Aorta (tissue), 5 donors: ENCODE measurements around the gene KDM4B. TPM values are rescaled to one million over a fixed set of nuclear protein-coding genes. Genes with fewer than 3 reads are reported as not detected.
"Not testable (repeated sequence)": the region's sequence is repeated elsewhere in the genome, so short reads cannot be mapped to it uniquely, and the experiment has no call there.

ENCODE experiments used
- ATAC-seq: fragments of 200-7000 bp; cut with Tn5 transposase; one replicate; pipeline ENCODE4 v1.9.1; 2022; ENCODE audit warnings: moderate library complexity; ENCODE audit not compliant: low FRiP score
- DNase-seq, 2 donors: peaks; one replicate each; pipeline ENCODE4 v3.0.0-alpha.2; 2020
- H3K27ac ChIP-seq, 2 donors: one replicate each; pipeline ENCODE4 v1.5.1; 2013; ENCODE audit warnings: low read length in 2 of 2, mild to moderate bottlenecking in 2 of 2, moderate library complexity in 2 of 2, control low read depth in 1 of 2, inconsistent platforms in 1 of 2, low read depth in 1 of 2
- H3K27me3 ChIP-seq, 2 donors: one replicate each; pipeline ENCODE4 v1.6.1; 2013; ENCODE audit warnings: control low read depth in 1 of 2, low read length in 1 of 2, mild to moderate bottlenecking in 1 of 2, moderate library complexity in 1 of 2; ENCODE audit not compliant: insufficient read depth in 2 of 2, control insufficient read depth in 1 of 2
- H3K36me3 ChIP-seq, 2 donors: one replicate each; pipeline ENCODE4 v1.6.1; 2013; ENCODE audit warnings: control low read depth in 1 of 2, low read length in 1 of 2, mild to moderate bottlenecking in 1 of 2; ENCODE audit not compliant: insufficient read depth in 2 of 2, control insufficient read depth in 1 of 2
- H3K4me1 ChIP-seq, 2 donors: one replicate each; pipeline ENCODE4 v1.6.1; 2013; ENCODE audit warnings: low read length in 2 of 2, control low read depth in 1 of 2, mild to moderate bottlenecking in 1 of 2, moderate library complexity in 1 of 2; ENCODE audit not compliant: insufficient read depth in 2 of 2, control insufficient read depth in 1 of 2
- H3K4me3 ChIP-seq, 2 donors: one replicate each; pipeline ENCODE4 v1.5.1; 2013; ENCODE audit warnings: low read length in 2 of 2, control low read depth in 1 of 2, mild to moderate bottlenecking in 1 of 2
- H3K9me3 ChIP-seq: one replicate; pipeline ENCODE4 v1.6.1; 2013; ENCODE audit warnings: mild to moderate bottlenecking, low read length; ENCODE audit not compliant: control insufficient read depth
- WGBS, 2 donors: extraction: QIAGEN DNeasy Blood & Tissue Kit; methylation state at CpG; one replicate each; pipeline ENCODE4 v1.1.7; 2013; 5-methylcytosine and 5-hydroxymethylcytosine counted together
- intact Hi-C, 2 donors: fragments of 100-400 bp; cut with DNase I; formaldehyde crosslinking; loops; one replicate each; pipeline versions ENCODE4 v1.14.2 to v1.15.0; 2022
- polyA plus RNA-seq, 2 donors: library from polyadenylated mRNA; stranded (reverse); fragments of 200-250 nt; gene quantifications; one replicate each; pipeline ENCODE4 v1.2.3, GENCODE V29; 2013
- total RNA-seq, 2 donors: library from RNA; stranded (reverse); fragmentation: NEBNext Ultra II Directional; extraction: Animal tissue kit (Norgen Biotek cat#: 25700); gene quantifications; one replicate each; pipeline ENCODE4 v1.2.1, GENCODE V29; 2021
- donor health status: healthy with polysubstance abuse.
- donor health status: Bipolar disorder and iron deficiency.
- donor health status: DM: no; HTN: no; CAD: no.
- donor health status: DM: no; HTN: no; CAD: no.
- donor health status: DM: yes; HTN: yes; CAD: no.

KDM4B gene
- total and polyA plus RNA-seq, 4 donors, result 4.4 to 58.1 (median 25.8) TPM

- no peak overlapping the region for H3K4me3 ChIP-seq
- no peak overlapping the region for H3K27ac ChIP-seq
- intact Hi-C loops, result no loop called here
- 89 to 92% methylated on average over 7 of the region's 7 CpGs for WGBS, 2 donors
- DNase-seq, result no peak
- no peak for ATAC-seq
- H3K4me1 ChIP-seq, result no peaks in the 10 kb centered on the region
- no peaks in the 10 kb centered on the region for H3K9me3 ChIP-seq
- no peaks in the 10 kb centered on the region for H3K27me3 ChIP-seq
- no peaks in the 10 kb centered on the region for H3K36me3 ChIP-seq
Measured at GRCh38 chr19:4937060-4937459, 31.9 kb upstream of the KDM4B start.

DNA sequence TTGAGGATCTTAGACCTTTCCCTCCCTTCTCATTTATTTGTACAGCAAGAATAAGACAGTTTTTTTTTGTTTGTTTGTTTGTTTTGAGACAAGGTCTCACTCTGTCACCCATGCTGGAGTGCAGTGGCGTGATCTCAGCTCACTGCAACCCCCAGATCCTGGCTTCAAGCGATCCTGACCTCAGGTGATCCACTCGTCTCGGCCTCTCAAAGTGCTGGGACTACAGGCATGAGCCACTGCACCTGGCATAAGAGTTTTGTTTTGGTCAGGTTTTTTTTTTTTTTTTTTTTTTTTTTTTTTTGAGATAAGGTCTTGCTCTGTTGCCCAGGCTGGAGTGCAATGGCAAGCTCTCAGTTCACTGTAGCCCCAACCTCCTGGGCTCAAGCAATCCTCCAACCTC, 30.5 kb upstream of the KDM4B start:
- intact Hi-C loops, H3K27me3 ChIP-seq, DNase-seq, H3K4me1 ChIP-seq, H3K36me3 ChIP-seq, H3K9me3 ChIP-seq, H3K27ac ChIP-seq, ATAC-seq, H3K4me3 ChIP-seq: not testable (repeated sequence)
- 93 to 94% methylated on average over 4 of the region's 4 CpGs for WGBS, 2 donors

DNA sequence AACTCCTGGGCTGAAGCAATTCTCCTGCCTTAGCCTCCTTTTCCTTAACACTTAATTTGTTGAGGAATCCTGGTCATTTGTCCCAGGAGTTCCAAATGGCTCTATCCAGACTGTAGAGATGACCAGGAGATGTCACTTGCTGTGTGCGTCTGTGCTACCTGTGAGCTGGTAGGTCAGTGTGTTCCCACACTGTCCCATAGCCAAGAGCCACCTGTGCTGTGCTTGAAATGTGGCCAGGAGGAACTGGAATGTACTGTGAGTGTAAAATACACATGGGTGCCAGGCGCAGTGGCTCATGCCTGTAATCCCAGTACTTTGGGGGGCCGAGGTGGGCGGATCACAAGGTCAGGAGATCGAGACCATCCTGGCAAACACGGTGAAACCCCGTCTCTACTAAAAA, 29.4 kb upstream of the KDM4B start:
- H3K4me3 ChIP-seq, result no peak overlapping the region
- no peaks in the 10 kb centered on the region for H3K27me3 ChIP-seq
- WGBS, 2 donors, result 95 to 96% methylated on average over 7 of the region's 7 CpGs
- H3K36me3 ChIP-seq, result no peaks in the 10 kb centered on the region
- no peak overlapping the region for H3K27ac ChIP-seq
- no peaks in the 10 kb centered on the region for H3K9me3 ChIP-seq
- ATAC-seq, result no peak
- intact Hi-C loops, result no loop called here
- no peaks in the 10 kb centered on the region for H3K4me1 ChIP-seq
- no peak for DNase-seq

DNA sequence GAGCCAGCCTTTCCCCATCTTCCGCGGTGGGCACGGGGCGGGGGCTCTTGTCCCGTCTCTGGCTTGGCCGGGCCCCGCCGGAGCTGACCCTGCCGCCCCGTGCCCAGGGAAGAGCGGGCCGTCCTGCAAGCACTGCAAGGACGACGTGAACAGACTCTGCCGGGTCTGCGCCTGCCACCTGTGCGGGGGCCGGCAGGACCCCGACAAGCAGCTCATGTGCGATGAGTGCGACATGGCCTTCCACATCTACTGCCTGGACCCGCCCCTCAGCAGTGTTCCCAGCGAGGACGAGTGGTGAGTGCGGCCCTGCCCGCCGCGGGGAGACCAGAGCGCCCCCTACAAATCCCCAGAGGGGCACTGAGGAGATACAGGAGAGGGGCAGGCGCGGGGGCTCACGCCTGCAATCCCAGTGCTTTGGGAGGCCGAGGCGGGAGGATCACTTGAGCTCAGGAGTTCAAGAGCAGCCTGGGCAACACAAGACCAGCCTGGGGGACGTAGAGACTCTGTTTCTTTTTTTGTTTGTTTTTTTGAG, 27.2 kb upstream of the KDM4B start:
- 96 to 99% methylated on average over 28 to 35 of the region's 35 CpGs for WGBS, 2 donors
- H3K27me3 ChIP-seq, DNase-seq, H3K27ac ChIP-seq, H3K4me3 ChIP-seq, ATAC-seq, intact Hi-C loops, H3K9me3 ChIP-seq, H3K4me1 ChIP-seq, H3K36me3 ChIP-seq: not testable (repeated sequence)

GRCh38 chr19:4950650-4951049, 18.3 kb upstream of the KDM4B start:
- ATAC-seq, H3K36me3 ChIP-seq, intact Hi-C loops, DNase-seq, H3K27me3 ChIP-seq, H3K4me1 ChIP-seq, H3K27ac ChIP-seq, H3K9me3 ChIP-seq, H3K4me3 ChIP-seq: not testable (repeated sequence)
- WGBS, 2 donors, result 94 to 96% methylated on average over 21 to 23 of the region's 23 CpGs

- H3K27ac ChIP-seq, result no peak overlapping the region
- H3K4me3 ChIP-seq, result no peak overlapping the region
- H3K36me3 ChIP-seq, result no peaks in the 10 kb centered on the region
- no peaks in the 10 kb centered on the region for H3K4me1 ChIP-seq
- intact Hi-C loops, result no loop called here
- 82 to 89% methylated on average over 11 of the region's 11 CpGs for WGBS, 2 donors
- DNase-seq, result no peak
- ATAC-seq, result no peak
- H3K9me3 ChIP-seq, result no peaks in the 10 kb centered on the region
- H3K27me3 ChIP-seq, result no peaks in the 10 kb centered on the region
Measured at GRCh38 chr19:4951656-4952055, 17.3 kb upstream of the KDM4B start.

DNA sequence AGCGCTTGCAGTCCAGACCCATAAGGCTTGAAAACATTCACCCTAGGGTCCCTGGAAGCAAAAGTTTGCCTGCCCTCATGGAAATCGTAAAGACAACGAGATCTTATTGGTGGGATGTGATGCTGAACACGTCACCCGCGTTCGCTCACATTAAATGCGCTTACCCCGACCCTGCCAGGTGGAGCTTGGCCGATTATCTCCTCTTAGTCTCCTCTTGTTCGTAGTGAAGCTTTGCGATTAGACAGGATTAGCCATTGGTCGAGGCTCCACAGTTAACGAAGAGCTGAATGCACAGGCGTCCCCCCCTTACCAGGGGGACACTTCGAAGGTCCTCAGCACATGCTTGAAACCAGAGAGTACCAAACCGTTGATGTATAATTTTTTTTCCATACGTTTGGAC, 16.0 kb upstream of the KDM4B start:
- intact Hi-C loops, result no loop called here
- no peak overlapping the region for H3K4me3 ChIP-seq
- no peak overlapping the region for H3K27ac ChIP-seq
- H3K4me1 ChIP-seq, result no peaks in the 10 kb centered on the region
- no peaks in the 10 kb centered on the region for H3K9me3 ChIP-seq
- no peak for ATAC-seq
- WGBS, 2 donors, result 96 to 97% methylated on average over 18 of the region's 18 CpGs
- no peaks in the 10 kb centered on the region for H3K36me3 ChIP-seq
- H3K27me3 ChIP-seq, result no peaks in the 10 kb centered on the region
- DNase-seq, result no peak

GRCh38 chr19:4954320-4955149, 14.4 kb upstream of the KDM4B start:
- H3K36me3 ChIP-seq, H3K4me3 ChIP-seq, H3K4me1 ChIP-seq, H3K9me3 ChIP-seq, ATAC-seq, DNase-seq, H3K27ac ChIP-seq, H3K27me3 ChIP-seq, intact Hi-C loops: not testable (repeated sequence)
- 92 to 93% methylated on average over 39 to 46 of the region's 46 CpGs for WGBS, 2 donors

- no peak for DNase-seq
Measured at GRCh38 chr19:4955274-4955673, 13.6 kb upstream of the KDM4B start.

More at GRCh38 chr19:4955274-4955673, 13.6 kb upstream of the KDM4B start:
- H3K27me3 ChIP-seq, result no peaks in the 10 kb centered on the region
- no peaks in the 10 kb centered on the region for H3K9me3 ChIP-seq
- WGBS, 2 donors, result 96 to 99% methylated on average over 10 of the region's 10 CpGs
- no peaks in the 10 kb centered on the region for H3K4me1 ChIP-seq
- H3K27ac ChIP-seq, result no peak overlapping the region
- no peak for ATAC-seq
- H3K4me3 ChIP-seq, result no peak overlapping the region
- no peaks in the 10 kb centered on the region for H3K36me3 ChIP-seq
- intact Hi-C loops, result no loop called here
